Testis (tissue), 2 donors: ENCODE measurements around the gene ERAL1.

Experiments
- POLR2A ChIP-seq: fragments of 450-650 bp; IDR thresholded peaks from one replicate; pipeline ENCODE4 v1.6.1; 2017; ENCODE audit warnings: antibody characterized with exemption, mild to moderate bottlenecking, moderate library complexity
- TF ChIP-seq, protein P1 (sequence below), 3 experiments: fragments of 450-650 bp in 2 of 3; fragments of 200-600 bp in 1 of 3; sonication (generic) in 1 of 3; IDR thresholded peaks; one replicate each; pipeline ENCODE4 v1.5.1; 2016 to 2019; ENCODE audit warnings: antibody characterized with exemption in 3 of 3, mild to moderate bottlenecking in 2 of 3, moderate library complexity in 1 of 3

DNA sequence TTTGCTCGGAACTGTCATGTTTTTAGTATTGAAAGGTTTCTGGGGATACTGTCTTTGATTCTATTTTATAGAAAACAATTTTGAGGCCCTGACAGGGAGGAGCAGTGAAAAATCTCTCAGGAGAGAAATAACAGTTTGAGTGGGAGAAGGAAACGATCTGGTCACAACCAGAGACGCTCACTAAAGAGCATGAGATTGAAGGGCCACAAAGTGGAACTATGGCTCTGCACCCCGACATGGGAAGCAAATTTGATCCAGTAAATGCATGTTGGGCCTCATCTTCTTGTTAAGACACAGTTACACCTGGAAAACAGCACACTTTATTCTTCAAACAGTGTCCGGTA, 492 bp downstream of the ERAL1 start:
- TF ChIP-seq, protein P1, sequence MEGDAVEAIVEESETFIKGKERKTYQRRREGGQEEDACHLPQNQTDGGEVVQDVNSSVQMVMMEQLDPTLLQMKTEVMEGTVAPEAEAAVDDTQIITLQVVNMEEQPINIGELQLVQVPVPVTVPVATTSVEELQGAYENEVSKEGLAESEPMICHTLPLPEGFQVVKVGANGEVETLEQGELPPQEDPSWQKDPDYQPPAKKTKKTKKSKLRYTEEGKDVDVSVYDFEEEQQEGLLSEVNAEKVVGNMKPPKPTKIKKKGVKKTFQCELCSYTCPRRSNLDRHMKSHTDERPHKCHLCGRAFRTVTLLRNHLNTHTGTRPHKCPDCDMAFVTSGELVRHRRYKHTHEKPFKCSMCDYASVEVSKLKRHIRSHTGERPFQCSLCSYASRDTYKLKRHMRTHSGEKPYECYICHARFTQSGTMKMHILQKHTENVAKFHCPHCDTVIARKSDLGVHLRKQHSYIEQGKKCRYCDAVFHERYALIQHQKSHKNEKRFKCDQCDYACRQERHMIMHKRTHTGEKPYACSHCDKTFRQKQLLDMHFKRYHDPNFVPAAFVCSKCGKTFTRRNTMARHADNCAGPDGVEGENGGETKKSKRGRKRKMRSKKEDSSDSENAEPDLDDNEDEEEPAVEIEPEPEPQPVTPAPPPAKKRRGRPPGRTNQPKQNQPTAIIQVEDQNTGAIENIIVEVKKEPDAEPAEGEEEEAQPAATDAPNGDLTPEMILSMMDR (IDR thresholded peaks at IDR 0.05): no peak
- no peak for TF ChIP-seq POLR2A
